PC-9 (cell line): ENCODE data around the gene RAB4B. TPM values are rescaled to one million over a fixed set of nuclear protein-coding genes. Genes with fewer than 3 reads are reported as not detected.
"Not testable (repeated sequence)": the region's sequence is repeated elsewhere in the genome, so short reads cannot be mapped to it uniquely, and the experiment has no call there.

Source experiments
- BruUV-seq: library from RNA; stranded (reverse); fragments of 400-500 nt; replicated peaks from 2 replicates; lab custom pipeline; 2021; lab: Mats Ljungman, UMichigan
- CTCF ChIA-PET: fragments of 300-600 bp; sonication (Branson Sonifier 250); formaldehyde crosslinking; loops from one replicate; lab custom pipeline; 2022; ENCODE audit warnings: antibody characterized with exemption; lab: Charles Lee
- POLR2A ChIA-PET: fragments of 300-600 bp; sonication (Branson Sonifier 250); formaldehyde crosslinking; loops from one replicate; lab custom pipeline; 2022; ENCODE audit warnings: antibody characterized with exemption; ENCODE audit not compliant: unreplicated experiment; lab: Charles Lee
- DNase-seq, 2 experiments: peaks; one replicate each; pipeline versions ENCODE4 v3.0.0 to v3.0.0-alpha.2; 2015 to 2022; ENCODE audit warnings: mixed read lengths in 1 of 2
- H2AFZ ChIP-seq: fragments of 200-600 bp; sonication (generic); 2 replicates; pipeline ENCODE4 v1.8.1; 2017; ENCODE audit warnings: antibody characterized with exemption
- H3F3A ChIP-seq: fragments of 200-600 bp; sonication (generic); 2 replicates; pipeline ENCODE4 v1.8.1; 2017; ENCODE audit warnings: antibody characterized with exemption, mild to moderate bottlenecking, low read depth; ENCODE audit not compliant: insufficient read depth
- H3K27ac ChIP-seq: fragments of 200-600 bp; sonication (generic); 2 replicates; pipeline ENCODE4 v1.6.1; 2016; ENCODE audit warnings: mixed run types
- H3K27me3 ChIP-seq: fragments of 200-600 bp; sonication (generic); 2 replicates; pipeline ENCODE4 v1.6.1; 2016; ENCODE audit warnings: low read depth, mixed run types; ENCODE audit not compliant: insufficient read depth
- H3K36me3 ChIP-seq: fragments of 200-600 bp; sonication (generic); 2 replicates; pipeline ENCODE4 v1.6.1; 2016; ENCODE audit warnings: low read depth, mixed run types
- H3K4me1 ChIP-seq: fragments of 200-600 bp; sonication (generic); replicated peaks from 2 replicates; pipeline ENCODE4 v1.6.1; 2016; ENCODE audit warnings: mixed run types; ENCODE audit not compliant: insufficient read depth
- H3K4me2 ChIP-seq: fragments of 200-600 bp; sonication (generic); 2 replicates; pipeline ENCODE4 v1.6.1; 2017; ENCODE audit warnings: mixed run types
- H3K4me3 ChIP-seq: fragments of 200-600 bp; sonication (generic); 2 replicates; pipeline ENCODE4 v1.6.1; 2016; ENCODE audit warnings: mixed run types
- H3K79me2 ChIP-seq: fragments of 200-600 bp; sonication (generic); 2 replicates; pipeline ENCODE4 v1.6.1; 2017; ENCODE audit warnings: low read depth, mixed run types
- H3K9me2 ChIP-seq: fragments of 200-600 bp; sonication (generic); 2 replicates; pipeline ENCODE4 v1.8.1; 2017; ENCODE audit warnings: mild to moderate bottlenecking; ENCODE audit not compliant: insufficient read depth
- H3K9me3 ChIP-seq: fragments of 200-600 bp; sonication (generic); 2 replicates; pipeline ENCODE4 v1.8.1; 2016; ENCODE audit warnings: low read depth; ENCODE audit not compliant: insufficient read depth
- H4K20me1 ChIP-seq: fragments of 200-600 bp; sonication (generic); 2 replicates; pipeline ENCODE4 v1.8.1; 2017; ENCODE audit not compliant: insufficient read depth
- CTCF ChIP-seq: fragments of 200-600 bp; sonication (generic); conservative IDR thresholded peaks from 2 replicates; pipeline ENCODE4 v1.6.1; 2017; ENCODE audit warnings: mixed run types, antibody characterized with exemption, mild to moderate bottlenecking, moderate library complexity
- EZH2 ChIP-seq: fragments of 200-600 bp; sonication (generic); IDR thresholded peaks from 2 replicates; pipeline ENCODE4 v1.8.0; 2017; ENCODE audit warnings: antibody characterized with exemption, low read depth
- intact Hi-C: fragments of 100-400 bp; cut with micrococcal nuclease; formaldehyde crosslinking; loops from one replicate; pipeline ENCODE4 v1.10.0; 2022; ENCODE audit not compliant: unreplicated experiment
- total RNA-seq: library from RNA; stranded (reverse); gene quantifications from 2 replicates; pipeline ENCODE4 v1.2.3, GENCODE V29; 2021

The RAB4B gene
- total RNA-seq, 1 experiment from 2014 or later: 22.2 TPM

DNA sequence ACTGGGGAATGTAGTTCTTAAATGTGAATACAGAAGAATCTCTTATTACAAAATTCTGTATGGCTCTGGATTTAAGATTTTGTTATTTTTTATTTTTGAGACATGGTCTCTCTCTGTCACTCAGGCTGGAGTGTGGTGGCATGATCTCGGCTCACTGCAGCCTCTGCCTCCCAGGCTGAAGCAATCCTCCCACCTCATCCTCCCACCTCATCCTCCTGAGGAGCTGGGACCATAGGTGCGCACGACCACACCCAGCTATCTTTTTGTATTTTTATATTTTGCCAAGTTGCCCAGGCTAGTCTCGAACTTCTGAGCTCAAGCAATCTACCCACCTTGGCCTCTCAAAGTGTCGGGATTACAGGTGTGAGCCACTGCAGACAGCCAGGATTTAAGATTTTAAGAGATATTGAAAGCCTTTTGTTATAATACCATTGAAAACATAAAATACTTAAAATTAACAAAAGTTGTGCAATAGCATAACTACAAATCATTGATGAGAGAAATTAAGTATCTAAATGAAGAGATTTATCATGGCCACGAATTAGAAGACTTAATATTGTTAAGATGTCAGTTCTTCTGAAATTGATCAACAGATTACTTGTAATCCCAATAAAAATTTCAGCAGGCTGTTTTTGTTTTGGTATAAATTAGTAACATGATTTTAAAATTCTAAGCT lies 58.8 kb downstream of the RAB4B start:
- H3K36me3 ChIP-seq: no peaks in the 10 kb centered on the region
- H3K27me3 ChIP-seq: no peaks in the 10 kb centered on the region
- H4K20me1 ChIP-seq: no peaks in the 10 kb centered on the region
- no peak overlapping the region for H2AFZ ChIP-seq
- POLR2A ChIA-PET: no interaction called here
- TF ChIP-seq EZH2 (no peak), CTCF (no peak)
- intact Hi-C loops: no loop called here
- no peak for DNase-seq
- H3K27ac ChIP-seq: no peak overlapping the region
- no peak overlapping the region for H3K4me3 ChIP-seq
- 0 out of 2 replicates have a peak, but pooled peaks cover 5% of the 10 kb centered on the region for H3K4me1 ChIP-seq
- CTCF ChIA-PET: no interaction called here
- no peak overlapping the region for H3K4me2 ChIP-seq
- H3K9me3 ChIP-seq: no peaks in the 10 kb centered on the region
- H3F3A ChIP-seq: peaks cover 4% of the 10 kb centered on the region
- BruUV-seq: no TSS peak
- H3K79me2 ChIP-seq: no peaks in the 10 kb centered on the region
- no peaks in the 10 kb centered on the region for H3K9me2 ChIP-seq

- intact Hi-C loops, H3K4me3 ChIP-seq, H3K79me2 ChIP-seq, H4K20me1 ChIP-seq, H3F3A ChIP-seq, H3K27me3 ChIP-seq, H3K9me3 ChIP-seq, DNase-seq, BruUV-seq, H3K27ac ChIP-seq, CTCF ChIA-PET, H3K4me2 ChIP-seq, POLR2A ChIA-PET, H3K4me1 ChIP-seq, H2AFZ ChIP-seq, H3K36me3 ChIP-seq, H3K9me2 ChIP-seq: not testable (repeated sequence)
These were observed 60.4 kb downstream of the RAB4B start for GRCh38 chr19:40838477-40838876.

DNA sequence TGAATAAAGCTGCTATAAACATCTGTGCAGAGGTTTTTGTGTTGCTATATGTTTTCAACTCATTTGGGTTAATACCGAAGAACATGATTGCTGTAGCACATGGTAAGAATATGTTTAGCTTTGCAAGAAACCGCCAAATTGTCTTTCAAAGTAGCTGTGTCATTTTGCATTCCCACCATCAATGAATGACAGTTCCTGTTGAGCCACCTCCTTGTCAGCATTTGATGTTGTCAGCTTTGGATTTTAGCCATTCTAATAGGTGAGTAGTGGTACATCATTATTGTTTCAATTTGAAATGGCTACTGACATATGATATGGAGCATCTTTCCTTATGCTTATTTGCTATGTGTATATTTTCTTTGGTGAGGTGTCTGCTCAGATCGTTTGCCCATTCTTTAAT lies 64.0 kb downstream of the RAB4B start:
- BruUV-seq, POLR2A ChIA-PET, H3K9me2 ChIP-seq, H2AFZ ChIP-seq, H3F3A ChIP-seq, H3K36me3 ChIP-seq, CTCF ChIA-PET, H4K20me1 ChIP-seq, H3K4me1 ChIP-seq, H3K27ac ChIP-seq, DNase-seq, H3K9me3 ChIP-seq, H3K79me2 ChIP-seq, H3K4me3 ChIP-seq, H3K4me2 ChIP-seq, intact Hi-C loops: not testable (repeated sequence)
- peaks cover 12% of the 10 kb centered on the region; the same call in 1 of the 2 replicates for H3K27me3 ChIP-seq

GRCh38 chr19:40842997-40843652 lies 65.1 kb downstream of the RAB4B start:
- H3K79me2 ChIP-seq, H3K27ac ChIP-seq, H3K4me1 ChIP-seq, H2AFZ ChIP-seq, DNase-seq, BruUV-seq, H3K4me3 ChIP-seq, H3K4me2 ChIP-seq, H4K20me1 ChIP-seq, H3K36me3 ChIP-seq, POLR2A ChIA-PET, CTCF ChIA-PET, intact Hi-C loops, H3K9me3 ChIP-seq, H3F3A ChIP-seq, H3K9me2 ChIP-seq: not testable (repeated sequence)
- peaks cover 12% of the 10 kb centered on the region; the same call in 1 of the 2 replicates for H3K27me3 ChIP-seq

- H3K36me3 ChIP-seq, H3K4me2 ChIP-seq, H3K27ac ChIP-seq, POLR2A ChIA-PET, CTCF ChIA-PET, intact Hi-C loops, H3K9me3 ChIP-seq, H3K79me2 ChIP-seq, BruUV-seq, H3K4me1 ChIP-seq, H4K20me1 ChIP-seq, DNase-seq, H3F3A ChIP-seq, H3K9me2 ChIP-seq, H3K4me3 ChIP-seq, H2AFZ ChIP-seq: not testable (repeated sequence)
- peaks cover 12% of the 10 kb centered on the region; the same call in 1 of the 2 replicates for H3K27me3 ChIP-seq
These were observed 65.6 kb downstream of the RAB4B start for GRCh38 chr19:40843653-40844052.
